Suprapubic skin (tissue), 4 donors: ENCODE data around the gene IFT74.

Experiments
- CTCF ChIP-seq, 2 donors: fragments of 200-600 bp in 1 of 2; fragments of 450-650 bp in 1 of 2; sonication (generic) in 1 of 2; IDR thresholded peaks; one replicate each; pipeline ENCODE4 v1.5.1; 2016 to 2019; ENCODE audit warnings: antibody characterized with exemption in 2 of 2, mild to moderate bottlenecking in 1 of 2, moderate library complexity in 1 of 2
- POLR2A ChIP-seq, 2 donors: fragments of 450-650 bp; IDR thresholded peaks; one replicate each; pipeline ENCODE4 v1.6.1; 2017; ENCODE audit warnings: antibody characterized with exemption in 2 of 2, mild to moderate bottlenecking in 2 of 2, moderate library complexity in 2 of 2
- POLR2AphosphoS5 ChIP-seq, 3 donors: sonication (generic); formaldehyde crosslinking; IDR thresholded peaks; one replicate each; pipeline ENCODE4 v1.6.1; 2017; ENCODE audit warnings: antibody characterized with exemption in 3 of 3

- TF ChIP-seq POLR2A (IDR thresholded peaks at IDR 0.05) (no peak), CTCF (IDR thresholded peaks at IDR 0.05) (no peak), POLR2AphosphoS5 (IDR thresholded peaks at IDR 0.05) (no peak)
Observed at GRCh38 chr9:26937816-26938371, 18.3 kb upstream of the IFT74 start.
